ENCODE measurements around the gene HACD3. TPM values are rescaled to one million over a fixed set of nuclear protein-coding genes. Genes with fewer than 3 reads are reported as not detected.

HACD3 gene
- total and polyA plus RNA-seq, 9 of the 15 experiments (the other 6 are each of a cell fraction or from before 2014, with no cell fraction given), result 48.1 to 117 (median 72.8) TPM

- TF ChIP-seq MAFG (tag; conservative IDR thresholded peaks at IDR 0.05), result peak; percentile 94
- TF ChIP-seq DACH1 (IDR thresholded peaks at IDR 0.05; ENCODE audit: partially characterized antibody), result no peak
- TF ChIP-seq ZNF76 (CRISPR knock-in tag; IDR thresholded peaks at IDR 0.05; ENCODE audit: borderline replicate concordance), result no peak
- TF ChIP-seq NFE2 (IDR thresholded peaks at IDR 0.05; ENCODE audit: low read depth), result peak; percentile 89
- no peak for TF ChIP-seq TRIM24 (IDR thresholded peaks at IDR 0.05)
- TF ChIP-seq ZNF316 (IDR thresholded peaks at IDR 0.05), result peak; percentile 95
- peak; percentile 90 for TF ChIP-seq MAFK (IDR thresholded peaks at IDR 0.05; ENCODE audit: low read length)
- TF ChIP-seq ATF7 (IDR thresholded peaks at IDR 0.05), result no peak
- no peak for TF ChIP-seq HDAC3 (IDR thresholded peaks at IDR 0.05; ENCODE audit: borderline replicate concordance, partially characterized antibody)
- TF ChIP-seq MAFF (IDR thresholded peaks at IDR 0.05; ENCODE audit: low read length), result peak; percentile 95
- TF ChIP-seq PTBP1 (IDR thresholded peaks at IDR 0.05; ENCODE audit: low read depth, low read length), result no peak
These were observed 68.2 kb downstream of the HACD3 start (continued) for GRCh38 chr15:65598468-65598867.

- Histone ChIP-seq H3K4me2 (ENCODE audit: insufficient read depth, low read length) (no peak overlapping the region), H3K9me1 (ENCODE audit: control insufficient read depth, insufficient read depth, low read length) (no peaks in the 10 kb centered on the region), H3K27me3 (ENCODE audit: control insufficient read depth in 2 of 2, insufficient read depth in 2 of 2, low read length in 2 of 2) (no peaks in the 10 kb centered on the region), H4K20me1 (replicated peaks; ENCODE audit: control insufficient read depth, insufficient read depth, low read length) (no peaks in the 10 kb centered on the region), H3K9ac (ENCODE audit: insufficient read depth in 1 of 2, low read depth in 2 of 2, low read length in 2 of 2) (no peak overlapping the region), H3K36me3 (ENCODE audit: control insufficient read depth, insufficient read depth, low read length) (peaks cover 78% of the 10 kb centered on the region), H3K79me2 (ENCODE audit: control insufficient read depth, insufficient read depth, low read length) (no peaks in the 10 kb centered on the region), H3K9me3 (replicated peaks; ENCODE audit: control insufficient read depth, insufficient read depth, low read depth, low read length) (no peaks in the 10 kb centered on the region), H3K4me1 (replicated peaks in 1 of 2; ENCODE audit: control insufficient read depth in 2 of 2, insufficient read depth in 2 of 2, low read length in 2 of 2) (no peaks in the 10 kb centered on the region; a peak in 1 of 5 replicates), H3K4me3 (no peak overlapping the region), H3K27ac (ENCODE audit: extremely low read depth, low read depth, low read length) (no peak overlapping the region), H2AFZ (ENCODE audit: low read depth, low read length) (no peak overlapping the region)
- 97% methylated on average over 5 of the region's 5 CpGs for WGBS (ENCODE audit: insufficient coverage, low coverage, missing lambda C conversion rate)
- ATAC-seq (no peak), FAIRE-seq (no peak), DNase-seq (ENCODE audit: extremely low read depth in 1 of 4, low spot score in 3 of 4) (no peak)
- in situ Hi-C loops (cut with MboI) (no loop called here), intact Hi-C loops (cut with micrococcal nuclease) (no loop called here)
- BruUV-seq (replicated peaks), result no TSS peak
- ChIA-PET POLR2A (interaction anchor here (1.0 kb wide), 1 partner anchor 192 kb away, joined by 3 read pairs; the partner anchor contains the start of gene DENND4A), CTCF (ENCODE audit: low intra/inter-chr PET ratio) (no interaction called here)
- no peak for TF ChIP-seq PYGO2 (tag; IDR thresholded peaks at IDR 0.05)
- no peak for TF ChIP-seq MCM3 (IDR thresholded peaks at IDR 0.05)
- no peak for TF ChIP-seq EWSR1 (IDR thresholded peaks at IDR 0.05; ENCODE audit: borderline replicate concordance, low read depth, partially characterized antibody)
- TF ChIP-seq ZNF583 (CRISPR knock-in tag; IDR thresholded peaks at IDR 0.05), result no peak
- no peak for TF ChIP-seq ATF4 (CRISPR knock-in tag; IDR thresholded peaks at IDR 0.05)
- no peak for TF ChIP-seq HDAC1 (IDR thresholded peaks at IDR 0.05)
- TF ChIP-seq SNIP1 (IDR thresholded peaks at IDR 0.05; ENCODE audit: low read depth), result no peak
- TF ChIP-seq NR2C1 (IDR thresholded peaks at IDR 0.05), result no peak
- no peak for TF ChIP-seq NR2C1 (tag; IDR thresholded peaks at IDR 0.05)
- TF ChIP-seq HDAC8 (tag; IDR thresholded peaks at IDR 0.05), result no peak
- no peak for TF ChIP-seq MEIS2 (IDR thresholded peaks at IDR 0.05; ENCODE audit: partially characterized antibody)
- no peak for TF ChIP-seq ZMIZ1 (IDR thresholded peaks at IDR 0.05; ENCODE audit: low read depth in 2 of 2, low read length in 2 of 2)
These were observed 69.4 kb downstream of the HACD3 start for GRCh38 chr15:65599677-65600076.

Data from K562 (cell line).